Dedifferentiated amniotic fluid mesenchymal stem cell (primary cell): ENCODE measurements around the gene EPB42.
"Not testable (repeated sequence)": the region's sequence is repeated elsewhere in the genome, so short reads cannot be mapped to it uniquely, and the experiment has no call there.

ENCODE experiments used
- DNase-seq: peaks from one replicate; pipeline ENCODE4 v3.0.0-alpha.2; 2016; ENCODE audit errors: extremely low spot score

EPB42 gene

GRCh38 chr15:43241100-43241499 lies 20.3 kb upstream of the EPB42 start:
- DNase-seq, result no peak

GRCh38 chr15:43239732-43240491 lies 19.1 kb upstream of the EPB42 start:
- DNase-seq, result no peak

- no peak for DNase-seq
Observed at GRCh38 chr15:43238671-43239131, 17.9 kb upstream of the EPB42 start.

- no peak for DNase-seq
Observed at GRCh38 chr15:43237842-43238470, 17.1 kb upstream of the EPB42 start.

- no peak for DNase-seq
Observed at GRCh38 chr15:43235536-43235935, 14.7 kb upstream of the EPB42 start.

- no peak for DNase-seq
Observed at GRCh38 chr15:43232289-43232874, 11.6 kb upstream of the EPB42 start.

GRCh38 chr15:43230640-43231115 lies 9.9 kb upstream of the EPB42 start:
- no peak for DNase-seq

GRCh38 chr15:43229977-43230376 lies 9.2 kb upstream of the EPB42 start:
- DNase-seq, result no peak

- DNase-seq, result no peak
Observed at GRCh38 chr15:43226436-43227305, 5.9 kb upstream of the EPB42 start.

GRCh38 chr15:43225950-43226255 lies 5.1 kb upstream of the EPB42 start:
- not testable (repeated sequence) for DNase-seq

GRCh38 chr15:43225201-43225949 lies 4.6 kb upstream of the EPB42 start:
- DNase-seq, result peak; percentile 68

- DNase-seq, result no peak
Observed at GRCh38 chr15:43221422-43221821, 604 bp upstream of the EPB42 start.

- no peak for DNase-seq
Observed at GRCh38 chr15:43219929-43220928, 589 bp downstream of the EPB42 start.

- DNase-seq, result peak; percentile 58
Observed at GRCh38 chr15:43218908-43219706, 1.7 kb downstream of the EPB42 start.

- DNase-seq, result no peak
Observed at GRCh38 chr15:43215961-43216360, 4.9 kb downstream of the EPB42 start.

GRCh38 chr15:43214592-43215295 lies 6.1 kb downstream of the EPB42 start:
- no peak for DNase-seq

- DNase-seq, result no peak
Observed at GRCh38 chr15:43214169-43214568, 6.6 kb downstream of the EPB42 start.

- DNase-seq, result no peak
Observed at GRCh38 chr15:43213466-43213865, 7.4 kb downstream of the EPB42 start.

- no peak for DNase-seq
Observed at GRCh38 chr15:43212951-43213350, 7.9 kb downstream of the EPB42 start.
